ENCODE data around the gene PCSK7. TPM values are rescaled to one million over a fixed set of nuclear protein-coding genes. Genes with fewer than 3 reads are reported as not detected.

The PCSK7 gene
- polyA plus RNA-seq (2012; ENCODE audit: insufficient read length, low read depth) = 26.4 TPM

GRCh38 chr11:117231842-117232091, at the start of gene PCSK7:
Gene PCSK7, minus strand, starts transcription at chr11:117232073. Its CDS starts 2,229 bp downstream, at chr11:117229844.
- 0 out of 2 replicates have a peak, but pooled peaks have one; percentile 48 for TF ChIP-seq TAF1 (IDR thresholded peaks at IDR 0.05; ENCODE audit: borderline replicate concordance, insufficient read depth, low read length)
- 0 out of 4 replicates have a peak, but pooled peaks of 1 of the 2 experiments have one; percentile 40 for TF ChIP-seq REST (IDR thresholded peaks at IDR 0.05; ENCODE audit: insufficient read depth in 1 of 2, low read depth in 2 of 2, low read length in 2 of 2)
- peak; percentile 92; the same call in 1 of the 2 replicates for TF ChIP-seq SIN3A (IDR thresholded peaks at IDR 0.05; ENCODE audit: borderline replicate concordance, insufficient read depth, low read length)
- peak; percentile 26 for TF ChIP-seq FOXP2 (optimal IDR thresholded peaks at IDR 0.05; ENCODE audit: borderline replicate concordance, extremely low read depth, extremely low read length, insufficient read depth)
- TF ChIP-seq POLR2AphosphoS5 (IDR thresholded peaks at IDR 0.05; ENCODE audit: low read depth, low read length) = peak; percentile 61; the same call in 1 of the 2 replicates

- TF ChIP-seq REST (IDR thresholded peaks at IDR 0.05; ENCODE audit: insufficient read depth in 1 of 2, low read depth in 2 of 2, low read length in 2 of 2) (no peak), POLR2AphosphoS5 (IDR thresholded peaks at IDR 0.05; ENCODE audit: low read depth, low read length) (no peak), TAF1 (IDR thresholded peaks at IDR 0.05; ENCODE audit: borderline replicate concordance, insufficient read depth, low read length) (no peak), SIN3A (IDR thresholded peaks at IDR 0.05; ENCODE audit: borderline replicate concordance, insufficient read depth, low read length) (no peak), FOXP2 (optimal IDR thresholded peaks at IDR 0.05; ENCODE audit: borderline replicate concordance, extremely low read depth, extremely low read length, insufficient read depth) (no peak)
Observed at GRCh38 chr11:117281159-117281558, 49.3 kb upstream of the PCSK7 start.

GRCh38 chr11:117279711-117280376, 48.0 kb upstream of the PCSK7 start:
- TF ChIP-seq FOXP2 (optimal IDR thresholded peaks at IDR 0.05; ENCODE audit: borderline replicate concordance, extremely low read depth, extremely low read length, insufficient read depth) (no peak), SIN3A (IDR thresholded peaks at IDR 0.05; ENCODE audit: borderline replicate concordance, insufficient read depth, low read length) (no peak), POLR2AphosphoS5 (IDR thresholded peaks at IDR 0.05; ENCODE audit: low read depth, low read length) (no peak), TAF1 (IDR thresholded peaks at IDR 0.05; ENCODE audit: borderline replicate concordance, insufficient read depth, low read length) (no peak), REST (IDR thresholded peaks at IDR 0.05; ENCODE audit: insufficient read depth in 1 of 2, low read depth in 2 of 2, low read length in 2 of 2) (no peak)

GRCh38 chr11:117278347-117278746, 46.5 kb upstream of the PCSK7 start:
- TF ChIP-seq POLR2AphosphoS5 (IDR thresholded peaks at IDR 0.05; ENCODE audit: low read depth, low read length) (no peak), TAF1 (IDR thresholded peaks at IDR 0.05; ENCODE audit: borderline replicate concordance, insufficient read depth, low read length) (no peak), SIN3A (IDR thresholded peaks at IDR 0.05; ENCODE audit: borderline replicate concordance, insufficient read depth, low read length) (no peak), REST (IDR thresholded peaks at IDR 0.05; ENCODE audit: insufficient read depth in 1 of 2, low read depth in 2 of 2, low read length in 2 of 2) (no peak)
